Kidney epithelial cell (primary cell): Measurements from ENCODE around the gene NKX2-8. TPM values are rescaled to one million over a fixed set of nuclear protein-coding genes. Genes with fewer than 3 reads are reported as not detected.
"Not testable (repeated sequence)": the region's sequence is repeated elsewhere in the genome, so short reads cannot be mapped to it uniquely, and the experiment has no call there.

ENCODE experiments used
- DNase-seq: peaks from one replicate; pipeline ENCODE4 v3.0.0-alpha.2; 2010; ENCODE audit warnings: low read depth
- H3K27me3 ChIP-seq: 2 replicates; pipeline ENCODE4 v1.6.0; 2011; ENCODE audit warnings: low read length; ENCODE audit not compliant: control insufficient read depth, insufficient read depth
- H3K36me3 ChIP-seq: 2 replicates; pipeline ENCODE4 v1.5.1; 2011; ENCODE audit warnings: low read length; ENCODE audit not compliant: control insufficient read depth, insufficient read depth
- H3K4me3 ChIP-seq: 2 replicates; pipeline ENCODE4 v1.5.1; 2011; ENCODE audit warnings: low read depth, mild to moderate bottlenecking, control low read depth, low read length
- total RNA-seq: library from RNA; depleted of rRNA; stranded (reverse); fragments of >200 nt; gene quantifications from 2 replicates; pipeline ENCODE4 v1.2.3, GENCODE V29; 2015
- TF ChIP-seq, protein P1 (sequence below): IDR thresholded peaks from 2 replicates; pipeline ENCODE4 v1.5.1; 2011; ENCODE audit warnings: mild to moderate bottlenecking, moderate library complexity, low read length, control low read depth, inconsistent platforms; ENCODE audit not compliant: insufficient read depth, poor library complexity, severe bottlenecking

NKX2-8 gene
- total RNA-seq, 1 donor from 2014 or later = not detected

DNA sequence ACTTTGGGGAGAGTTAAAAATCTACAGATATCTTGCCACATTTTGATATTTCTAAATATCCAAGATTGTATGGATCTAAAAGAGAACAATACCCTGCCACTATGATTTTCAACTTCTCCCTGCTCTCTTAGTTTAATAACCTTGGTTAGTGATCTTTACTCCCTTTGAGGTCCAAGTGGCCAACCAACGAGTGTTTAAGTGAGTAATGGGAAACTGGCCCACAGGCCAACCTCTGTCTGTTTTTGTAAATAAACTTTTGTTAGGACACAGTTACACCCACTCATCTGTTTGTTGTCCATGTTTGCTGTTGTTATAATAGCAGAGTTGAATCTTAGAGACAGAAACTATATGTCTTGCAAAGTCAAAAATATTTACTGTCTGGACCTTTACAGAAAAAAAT, 31.5 kb downstream of the NKX2-8 start:
- Histone ChIP-seq H3K27me3 (no peaks in the 10 kb centered on the region), H3K36me3 (no peaks in the 10 kb centered on the region), H3K4me3 (no peak overlapping the region)
- no peak for DNase-seq
- TF ChIP-seq, protein P1, sequence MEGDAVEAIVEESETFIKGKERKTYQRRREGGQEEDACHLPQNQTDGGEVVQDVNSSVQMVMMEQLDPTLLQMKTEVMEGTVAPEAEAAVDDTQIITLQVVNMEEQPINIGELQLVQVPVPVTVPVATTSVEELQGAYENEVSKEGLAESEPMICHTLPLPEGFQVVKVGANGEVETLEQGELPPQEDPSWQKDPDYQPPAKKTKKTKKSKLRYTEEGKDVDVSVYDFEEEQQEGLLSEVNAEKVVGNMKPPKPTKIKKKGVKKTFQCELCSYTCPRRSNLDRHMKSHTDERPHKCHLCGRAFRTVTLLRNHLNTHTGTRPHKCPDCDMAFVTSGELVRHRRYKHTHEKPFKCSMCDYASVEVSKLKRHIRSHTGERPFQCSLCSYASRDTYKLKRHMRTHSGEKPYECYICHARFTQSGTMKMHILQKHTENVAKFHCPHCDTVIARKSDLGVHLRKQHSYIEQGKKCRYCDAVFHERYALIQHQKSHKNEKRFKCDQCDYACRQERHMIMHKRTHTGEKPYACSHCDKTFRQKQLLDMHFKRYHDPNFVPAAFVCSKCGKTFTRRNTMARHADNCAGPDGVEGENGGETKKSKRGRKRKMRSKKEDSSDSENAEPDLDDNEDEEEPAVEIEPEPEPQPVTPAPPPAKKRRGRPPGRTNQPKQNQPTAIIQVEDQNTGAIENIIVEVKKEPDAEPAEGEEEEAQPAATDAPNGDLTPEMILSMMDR = no peak

DNA sequence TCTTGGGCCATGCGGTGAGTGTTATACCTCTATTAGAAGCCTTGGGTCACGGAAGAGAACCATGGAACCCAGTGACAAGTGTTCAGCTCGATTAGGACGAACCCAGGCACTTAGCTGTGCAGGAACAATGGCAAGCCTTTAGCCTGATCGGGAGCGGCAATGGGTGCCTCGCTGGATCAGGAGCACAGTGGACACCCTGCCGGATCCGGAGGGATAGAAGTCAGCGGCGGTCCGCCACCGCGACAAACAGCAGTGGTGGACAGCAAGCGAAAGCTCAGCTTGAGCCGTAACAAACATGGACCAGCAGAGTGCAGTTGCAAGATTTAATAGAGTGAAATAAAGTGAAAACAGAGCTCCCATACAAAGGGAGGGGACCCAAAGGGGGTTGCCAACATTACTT, 38.1 kb downstream of the NKX2-8 start:
- H3K4me3 ChIP-seq, H3K27me3 ChIP-seq, DNase-seq, H3K36me3 ChIP-seq: not testable (repeated sequence)

DNA sequence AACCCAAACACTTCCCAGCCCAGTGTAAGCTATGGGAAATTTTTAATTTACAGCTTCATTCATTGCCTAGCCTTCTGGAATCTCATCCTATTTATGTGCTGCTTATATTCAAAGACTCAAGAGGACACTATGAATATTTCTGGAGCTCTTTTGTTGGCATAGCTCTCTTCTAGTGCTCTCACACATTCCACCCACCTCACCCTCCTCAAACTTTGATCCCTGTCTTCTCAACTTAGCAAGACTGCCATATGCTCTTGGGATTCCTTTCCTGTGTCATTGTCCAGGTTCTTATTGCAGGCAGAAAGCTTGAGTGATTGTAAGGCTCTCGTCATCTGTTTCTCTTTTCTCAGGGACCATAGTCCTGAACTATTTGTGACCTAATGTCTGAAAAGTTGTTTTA, 44.4 kb downstream of the NKX2-8 start:
- TF ChIP-seq, protein P1 = no peak
- DNase-seq = no peak
- Histone ChIP-seq H3K4me3 (no peak overlapping the region), H3K36me3 (no peaks in the 10 kb centered on the region), H3K27me3 (peaks cover 2% of the 10 kb centered on the region)

Other genes starting within 250 kb of the NKX2-8 start
- gene NKX2-1, start 62.4 kb downstream of the NKX2-8 start, total RNA-seq = not detected in 2 replicates
- 0.13 TPM in 1 of 2 replicates, not detected in the other for gene PAX9, start 79.2 kb upstream of the NKX2-8 start, total RNA-seq